GM19397 (cell line): ENCODE measurements around the gene IL12RB2.
A peak's percentile ranks its signal among the peaks of the same experiment; 100 is the strongest.

Experiments
- ATAC-seq: cut with Tn5 transposase; IDR thresholded peaks from one replicate; pipeline ENCODE4 v1.9.1; 2021; ENCODE audit warnings: mild to moderate bottlenecking, moderate library complexity; ENCODE audit not compliant: unreplicated experiment

The IL12RB2 gene

GRCh38 chr1:67308136-67308535, 463 bp downstream of the IL12RB2 start:
- ATAC-seq, result no peak

- no peak for ATAC-seq
These were observed 4.9 kb downstream of the IL12RB2 start for GRCh38 chr1:67312615-67313014.

- no peak for ATAC-seq
These were observed 6.4 kb downstream of the IL12RB2 start for GRCh38 chr1:67313934-67314671.

- ATAC-seq, result no peak
These were observed 7.0 kb downstream of the IL12RB2 start for GRCh38 chr1:67314696-67315095.

GRCh38 chr1:67316180-67316902, 8.7 kb downstream of the IL12RB2 start:
- no peak for ATAC-seq

- ATAC-seq, result no peak
These were observed 9.2 kb downstream of the IL12RB2 start for GRCh38 chr1:67316918-67317317.

- ATAC-seq, result no peak
These were observed 10.1 kb downstream of the IL12RB2 start for GRCh38 chr1:67317803-67318202.

- no peak for ATAC-seq
These were observed 14.8 kb downstream of the IL12RB2 start for GRCh38 chr1:67322442-67322841.

GRCh38 chr1:67323087-67323486, 15.4 kb downstream of the IL12RB2 start:
- no peak for ATAC-seq

- no peak for ATAC-seq
These were observed 16.4 kb downstream of the IL12RB2 start for GRCh38 chr1:67324068-67324467.

- ATAC-seq, result no peak
These were observed 20.3 kb downstream of the IL12RB2 start for GRCh38 chr1:67327864-67328466.

GRCh38 chr1:67332653-67333529, 25.2 kb downstream of the IL12RB2 start:
- ATAC-seq, result peak; percentile 79

- ATAC-seq, result no peak
These were observed 25.9 kb downstream of the IL12RB2 start for GRCh38 chr1:67333603-67334002.

- ATAC-seq, result no peak
These were observed 27.7 kb downstream of the IL12RB2 start for GRCh38 chr1:67335411-67335810.

GRCh38 chr1:67336157-67336556, 28.5 kb downstream of the IL12RB2 start:
- ATAC-seq, result no peak

- no peak for ATAC-seq
These were observed 29.1 kb downstream of the IL12RB2 start for GRCh38 chr1:67336783-67337182.

GRCh38 chr1:67338642-67339041, 31.0 kb downstream of the IL12RB2 start:
- no peak for ATAC-seq

- ATAC-seq, result no peak
These were observed 32.1 kb downstream of the IL12RB2 start for GRCh38 chr1:67339623-67340343.

- peak; percentile 33 for ATAC-seq
These were observed 34.6 kb downstream of the IL12RB2 start for GRCh38 chr1:67342076-67342890.

GRCh38 chr1:67345556-67345955, 37.9 kb downstream of the IL12RB2 start:
- ATAC-seq, result no peak
